GM19238 (cell line): ENCODE data around the gene SCCPDH.
A peak's percentile ranks its signal among the peaks of the same experiment; 100 is the strongest.
"Not testable (repeated sequence)": the region's sequence is repeated elsewhere in the genome, so short reads cannot be mapped to it uniquely, and the experiment has no call there.

Source experiments
- DNase-seq: peaks from one replicate; pipeline ENCODE4 v3.0.0; 2011; ENCODE audit warnings: low spot score; ENCODE audit not compliant: insufficient read length

Gene SCCPDH

GRCh38 chr1:246703581-246703980, 20.6 kb upstream of the SCCPDH start:
- DNase-seq, result no peak

- no peak for DNase-seq
These were observed 18.8 kb upstream of the SCCPDH start for GRCh38 chr1:246705368-246705767.

GRCh38 chr1:246708166-246708565, 16.0 kb upstream of the SCCPDH start:
- DNase-seq, result no peak

- DNase-seq, result no peak
These were observed 15.0 kb upstream of the SCCPDH start for GRCh38 chr1:246709196-246709595.

GRCh38 chr1:246709835-246710234, 14.4 kb upstream of the SCCPDH start:
- no peak for DNase-seq

GRCh38 chr1:246711548-246712003, 12.6 kb upstream of the SCCPDH start:
- no peak for DNase-seq

- not testable (repeated sequence) for DNase-seq
These were observed 11.8 kb upstream of the SCCPDH start for GRCh38 chr1:246712428-246712827.

- not testable (repeated sequence) for DNase-seq
These were observed 4.8 kb upstream of the SCCPDH start for GRCh38 chr1:246719361-246719760.

GRCh38 chr1:246720814-246721213, 3.4 kb upstream of the SCCPDH start:
- DNase-seq, result not testable (repeated sequence)

GRCh38 chr1:246722720-246723119, 1.5 kb upstream of the SCCPDH start:
- no peak for DNase-seq

GRCh38 chr1:246724731-246725095, 504 bp downstream of the SCCPDH start:
- DNase-seq, result peak; percentile 20

- no peak for DNase-seq
These were observed 982 bp downstream of the SCCPDH start for GRCh38 chr1:246725191-246725590.

GRCh38 chr1:246726255-246726679, 2.1 kb downstream of the SCCPDH start:
- DNase-seq, result no peak

GRCh38 chr1:246726881-246727280, 2.7 kb downstream of the SCCPDH start:
- DNase-seq, result no peak

- DNase-seq, result no peak
These were observed 3.4 kb downstream of the SCCPDH start for GRCh38 chr1:246727594-246727993.

- DNase-seq, result no peak
These were observed 4.1 kb downstream of the SCCPDH start for GRCh38 chr1:246728311-246728710.

GRCh38 chr1:246729040-246729439, 4.8 kb downstream of the SCCPDH start:
- not testable (repeated sequence) for DNase-seq

- no peak for DNase-seq
These were observed 6.6 kb downstream of the SCCPDH start for GRCh38 chr1:246730839-246731238.

GRCh38 chr1:246731873-246732272, 7.7 kb downstream of the SCCPDH start:
- DNase-seq, result not testable (repeated sequence)

- DNase-seq, result no peak
These were observed 9.5 kb downstream of the SCCPDH start for GRCh38 chr1:246733704-246734103.

GRCh38 chr1:246734866-246735265, 10.7 kb downstream of the SCCPDH start:
- DNase-seq, result no peak

- DNase-seq, result no peak
These were observed 11.5 kb downstream of the SCCPDH start for GRCh38 chr1:246735735-246736134.

GRCh38 chr1:246742396-246742795, 18.2 kb downstream of the SCCPDH start:
- DNase-seq, result no peak

- not testable (repeated sequence) for DNase-seq
These were observed 21.9 kb downstream of the SCCPDH start for GRCh38 chr1:246746155-246746554.
